Progenitor cell of endocrine pancreas (in vitro differentiated cells): Measurements from ENCODE around the gene DNAJB7. TPM values are rescaled to one million over a fixed set of nuclear protein-coding genes. Genes with fewer than 3 reads are reported as not detected.

Experiments used
- DNase-seq: peaks from one replicate; pipeline ENCODE4 v3.0.0; 2021; ENCODE audit warnings: low spot score; ENCODE audit not compliant: unreplicated experiment
- H3K27ac Mint-ChIP-seq: 2 replicates; pipeline ENCODE4 v1.8.0; 2021; ENCODE audit warnings: mild to moderate bottlenecking, moderate library complexity, mixed read lengths
- H3K27me3 Mint-ChIP-seq: 2 replicates; pipeline ENCODE4 v1.8.0; 2021; ENCODE audit warnings: mixed read lengths
- H3K36me3 Mint-ChIP-seq: 2 replicates; pipeline ENCODE4 v1.8.0; 2022; ENCODE audit warnings: mixed read lengths; ENCODE audit not compliant: insufficient read depth
- H3K4me1 Mint-ChIP-seq: 2 replicates; pipeline ENCODE4 v1.8.0; 2021; ENCODE audit warnings: low read depth, mixed read lengths
- H3K4me3 Mint-ChIP-seq: 2 replicates; pipeline ENCODE4 v1.8.0; 2021; ENCODE audit warnings: low read depth, mild to moderate bottlenecking, moderate library complexity, mixed read lengths
- H3K9me3 Mint-ChIP-seq: 2 replicates; pipeline ENCODE4 v1.8.0; 2021; ENCODE audit warnings: low read depth, mixed read lengths
- total RNA-seq: library from RNA; stranded (reverse); gene quantifications from 2 replicates; pipeline ENCODE4 v1.2.1, GENCODE V29; 2021
- TF ChIP-seq, protein P1 (sequence below): fragments of 200-600 bp; sonication (generic); IDR thresholded peaks from one replicate; pipeline ENCODE4 v1.5.0; 2021; ENCODE audit warnings: antibody characterized with exemption, mild to moderate bottlenecking; ENCODE audit not compliant: unreplicated experiment

DNAJB7 gene
- total RNA-seq, 1 donor from 2014 or later, result not detected

DNA sequence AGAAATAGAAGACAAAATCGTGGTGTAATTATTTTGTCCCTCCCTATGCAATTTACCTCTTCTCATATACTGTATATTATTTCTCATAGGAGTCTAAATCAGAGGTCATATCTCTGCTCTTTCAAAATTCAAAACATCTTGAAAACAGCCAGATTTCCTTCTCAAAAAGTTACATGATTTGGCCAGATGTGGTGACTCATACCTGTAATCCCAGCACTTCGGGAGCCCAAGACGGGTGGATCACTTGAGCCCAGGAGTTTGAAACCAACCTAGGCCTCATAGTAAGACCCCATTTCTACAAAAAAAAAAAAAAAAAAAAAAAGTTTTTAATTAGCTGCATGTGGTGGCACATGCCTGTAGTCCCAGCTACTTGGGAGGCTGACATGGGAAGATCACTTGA is 29.0 kb upstream of the DNAJB7 start:
- Mint-ChIP-seq H3K27ac (no peak overlapping the region), H3K27me3 (no peaks in the 10 kb centered on the region), H3K9me3 (no peaks in the 10 kb centered on the region), H3K36me3 (peaks cover 9% of the 10 kb centered on the region), H3K4me1 (peaks cover 2% of the 10 kb centered on the region), H3K4me3 (no peak overlapping the region)
- no peak for DNase-seq
- TF ChIP-seq, protein P1, sequence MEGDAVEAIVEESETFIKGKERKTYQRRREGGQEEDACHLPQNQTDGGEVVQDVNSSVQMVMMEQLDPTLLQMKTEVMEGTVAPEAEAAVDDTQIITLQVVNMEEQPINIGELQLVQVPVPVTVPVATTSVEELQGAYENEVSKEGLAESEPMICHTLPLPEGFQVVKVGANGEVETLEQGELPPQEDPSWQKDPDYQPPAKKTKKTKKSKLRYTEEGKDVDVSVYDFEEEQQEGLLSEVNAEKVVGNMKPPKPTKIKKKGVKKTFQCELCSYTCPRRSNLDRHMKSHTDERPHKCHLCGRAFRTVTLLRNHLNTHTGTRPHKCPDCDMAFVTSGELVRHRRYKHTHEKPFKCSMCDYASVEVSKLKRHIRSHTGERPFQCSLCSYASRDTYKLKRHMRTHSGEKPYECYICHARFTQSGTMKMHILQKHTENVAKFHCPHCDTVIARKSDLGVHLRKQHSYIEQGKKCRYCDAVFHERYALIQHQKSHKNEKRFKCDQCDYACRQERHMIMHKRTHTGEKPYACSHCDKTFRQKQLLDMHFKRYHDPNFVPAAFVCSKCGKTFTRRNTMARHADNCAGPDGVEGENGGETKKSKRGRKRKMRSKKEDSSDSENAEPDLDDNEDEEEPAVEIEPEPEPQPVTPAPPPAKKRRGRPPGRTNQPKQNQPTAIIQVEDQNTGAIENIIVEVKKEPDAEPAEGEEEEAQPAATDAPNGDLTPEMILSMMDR, result no peak

DNA sequence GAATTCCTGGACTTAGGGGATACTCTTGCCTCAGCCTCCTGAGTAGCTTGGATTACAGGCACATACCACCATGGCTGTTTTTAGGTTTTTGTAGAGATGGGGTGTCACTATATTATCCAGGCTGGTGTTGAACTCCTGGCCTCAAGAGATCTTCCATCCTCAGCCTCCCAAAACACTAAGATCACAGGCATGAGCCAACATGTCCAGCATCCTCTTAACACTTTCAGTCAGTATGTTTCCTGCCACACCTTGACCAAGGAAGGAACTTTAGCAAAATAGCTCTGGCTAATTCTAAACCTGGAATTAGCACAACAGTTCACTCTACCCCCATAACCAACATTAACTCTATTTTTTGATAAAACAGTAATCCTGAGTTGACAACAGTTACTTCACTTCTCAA is 27.2 kb upstream of the DNAJB7 start:
- no peaks in the 10 kb centered on the region for H3K9me3 Mint-ChIP-seq
- TF ChIP-seq, protein P1, result no peak
- H3K36me3 Mint-ChIP-seq, result peaks cover 7% of the 10 kb centered on the region
- no peak overlapping the region for H3K4me3 Mint-ChIP-seq
- DNase-seq, result no peak
- H3K27ac Mint-ChIP-seq, result peak overlapping the region; percentile 22
- no peaks in the 10 kb centered on the region for H3K27me3 Mint-ChIP-seq
- no peaks in the 10 kb centered on the region for H3K4me1 Mint-ChIP-seq

DNA sequence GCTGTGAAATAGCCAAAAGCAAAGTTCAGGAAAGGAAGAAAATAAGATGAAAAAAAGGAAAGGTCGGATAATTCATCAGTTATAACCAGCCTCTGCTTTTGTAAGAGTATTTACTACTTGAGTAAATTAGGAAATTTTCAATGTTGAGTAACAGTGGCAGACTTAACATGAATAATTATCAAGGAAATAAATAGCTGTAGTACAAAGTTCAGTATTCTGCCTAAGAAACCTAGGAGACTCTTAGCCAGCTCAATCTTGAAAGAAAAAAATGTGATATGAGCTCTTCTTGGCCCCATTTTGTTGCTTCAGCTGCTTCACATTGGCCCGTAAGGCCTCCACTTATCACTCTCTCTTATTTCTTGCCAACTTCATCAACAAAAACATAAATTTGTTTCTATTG is 17.0 kb upstream of the DNAJB7 start:
- Mint-ChIP-seq H3K27me3 (no peaks in the 10 kb centered on the region), H3K27ac (no peak overlapping the region), H3K4me1 (no peaks in the 10 kb centered on the region), H3K4me3 (no peak overlapping the region), H3K9me3 (no peaks in the 10 kb centered on the region), H3K36me3 (peaks cover 7% of the 10 kb centered on the region)
- TF ChIP-seq, protein P1, result no peak
- no peak for DNase-seq

DNA sequence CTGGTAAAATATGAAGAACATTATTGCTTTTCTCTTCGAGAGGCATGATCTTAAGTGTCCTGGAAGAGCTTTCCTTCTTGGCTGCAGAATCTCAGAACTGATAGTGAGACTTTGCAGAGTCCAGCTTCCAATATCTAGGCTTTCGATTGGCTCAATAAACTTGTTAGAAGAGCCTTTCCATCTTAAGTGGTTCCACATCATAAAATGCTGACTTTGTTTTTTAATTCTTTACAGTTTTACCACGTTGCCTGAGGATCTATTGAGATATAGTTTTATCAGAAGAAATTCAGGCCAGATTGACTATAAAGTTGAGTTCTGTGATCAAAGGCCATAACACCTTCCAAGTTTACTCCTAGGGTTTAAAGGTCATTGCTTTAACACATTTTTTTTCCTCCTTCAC is 15.6 kb upstream of the DNAJB7 start:
- Mint-ChIP-seq H3K4me3 (no peak overlapping the region), H3K9me3 (no peaks in the 10 kb centered on the region), H3K36me3 (peaks cover 6% of the 10 kb centered on the region), H3K4me1 (no peaks in the 10 kb centered on the region), H3K27me3 (no peaks in the 10 kb centered on the region), H3K27ac (no peak overlapping the region)
- TF ChIP-seq, protein P1, result no peak
- no peak for DNase-seq

DNA sequence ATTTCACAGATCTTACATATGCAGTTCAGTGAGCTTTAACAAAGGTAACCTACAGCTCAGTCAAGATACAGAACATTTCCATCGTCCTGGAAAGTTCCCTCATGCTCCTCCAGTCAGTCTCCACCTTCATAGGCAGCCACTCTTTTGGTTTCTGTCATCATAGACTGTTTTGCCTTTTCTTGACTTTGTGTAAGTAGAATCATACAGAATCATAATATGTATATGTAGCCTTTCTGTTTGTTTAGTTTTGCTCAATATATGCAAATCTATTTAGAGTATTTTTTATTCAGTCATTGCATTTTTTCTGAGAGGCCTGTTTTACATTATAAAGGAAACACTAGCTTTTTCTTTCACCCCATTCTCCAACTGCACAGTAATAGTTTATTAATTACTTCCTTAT is 15.0 kb upstream of the DNAJB7 start:
- Mint-ChIP-seq H3K27me3 (no peaks in the 10 kb centered on the region), H3K9me3 (no peaks in the 10 kb centered on the region), H3K4me1 (no peaks in the 10 kb centered on the region), H3K36me3 (peaks cover 5% of the 10 kb centered on the region), H3K27ac (peak overlapping the region; percentile 27), H3K4me3 (no peak overlapping the region)
- TF ChIP-seq, protein P1, result no peak
- DNase-seq, result no peak
